Retinal pigment epithelial cell (primary cell): ENCODE data around the gene ARMH3.

Source experiments
- DNase-seq: peaks from one replicate; pipeline ENCODE4 v3.0.0-alpha.2; 2010; ENCODE audit warnings: low read depth
- H3K4me3 ChIP-seq: 2 replicates; pipeline ENCODE4 v1.5.1; 2011; ENCODE audit warnings: mild to moderate bottlenecking, low read length, control low read depth, moderate library complexity
- TF ChIP-seq, protein P1 (sequence below): conservative IDR thresholded peaks from 2 replicates; pipeline ENCODE4 v1.5.1; 2011; ENCODE audit warnings: low read depth, low read length, control low read depth, inconsistent platforms

The ARMH3 gene, protein sequence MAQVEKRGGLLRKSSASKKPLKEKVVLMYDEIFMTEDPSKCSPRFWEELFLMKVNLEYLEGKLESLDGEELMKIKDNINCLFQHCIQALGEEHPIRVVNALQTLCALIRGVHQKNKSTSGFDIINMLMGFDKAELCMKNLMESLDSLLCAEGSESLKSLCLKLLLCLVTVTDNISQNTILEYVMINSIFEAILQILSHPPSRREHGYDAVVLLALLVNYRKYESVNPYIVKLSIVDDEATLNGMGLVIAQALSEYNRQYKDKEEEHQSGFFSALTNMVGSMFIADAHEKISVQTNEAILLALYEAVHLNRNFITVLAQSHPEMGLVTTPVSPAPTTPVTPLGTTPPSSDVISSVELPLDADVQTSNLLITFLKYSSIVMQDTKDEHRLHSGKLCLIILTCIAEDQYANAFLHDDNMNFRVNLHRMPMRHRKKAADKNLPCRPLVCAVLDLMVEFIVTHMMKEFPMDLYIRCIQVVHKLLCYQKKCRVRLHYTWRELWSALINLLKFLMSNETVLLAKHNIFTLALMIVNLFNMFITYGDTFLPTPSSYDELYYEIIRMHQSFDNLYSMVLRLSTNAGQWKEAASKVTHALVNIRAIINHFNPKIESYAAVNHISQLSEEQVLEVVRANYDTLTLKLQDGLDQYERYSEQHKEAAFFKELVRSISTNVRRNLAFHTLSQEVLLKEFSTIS

DNA sequence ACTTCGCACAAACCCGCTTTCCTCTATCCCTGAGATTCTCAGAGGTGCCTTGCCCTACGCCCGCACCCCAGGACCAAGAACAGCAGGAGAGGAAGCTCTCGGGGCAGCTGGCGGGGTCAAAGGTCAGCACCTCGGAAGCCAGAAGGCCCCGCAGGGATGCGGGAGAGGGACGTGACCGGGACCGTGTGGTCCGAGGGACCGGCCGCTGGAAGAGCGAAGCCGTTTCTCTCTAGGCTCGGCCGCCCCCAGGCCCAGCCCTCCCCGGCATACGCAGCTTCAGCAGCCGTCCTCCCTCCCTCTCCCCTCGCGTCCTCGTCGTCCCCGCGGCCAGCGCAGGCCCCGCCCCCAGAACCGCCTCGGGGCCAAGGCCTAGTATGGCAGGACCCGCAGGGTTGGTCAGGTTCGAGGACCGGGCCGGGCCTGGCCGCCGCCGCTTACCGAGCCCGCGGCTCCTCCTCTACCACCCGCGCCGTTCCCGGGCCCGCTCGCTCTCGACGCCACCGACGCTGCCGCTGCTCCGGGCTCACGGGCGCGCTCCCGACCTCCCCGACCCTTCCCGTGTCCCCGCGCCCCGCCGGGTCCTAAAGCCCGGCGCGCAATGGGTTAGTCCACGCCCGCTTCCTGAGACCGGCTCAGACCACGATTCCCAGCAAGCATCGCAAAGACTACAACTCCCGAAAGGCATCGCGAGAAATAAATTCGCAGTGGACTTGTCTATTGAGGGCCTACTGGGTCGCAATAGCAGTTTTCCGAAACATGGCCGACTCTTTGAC is at the start of gene ARMH3:
Gene ARMH3 (minus strand): TSS at position 527 of the 773 bp plus-strand sequence. CDS start 16,059 bp downstream, outside the sequence.
- DNase-seq, result peak; percentile 88
- TF ChIP-seq, protein P1, sequence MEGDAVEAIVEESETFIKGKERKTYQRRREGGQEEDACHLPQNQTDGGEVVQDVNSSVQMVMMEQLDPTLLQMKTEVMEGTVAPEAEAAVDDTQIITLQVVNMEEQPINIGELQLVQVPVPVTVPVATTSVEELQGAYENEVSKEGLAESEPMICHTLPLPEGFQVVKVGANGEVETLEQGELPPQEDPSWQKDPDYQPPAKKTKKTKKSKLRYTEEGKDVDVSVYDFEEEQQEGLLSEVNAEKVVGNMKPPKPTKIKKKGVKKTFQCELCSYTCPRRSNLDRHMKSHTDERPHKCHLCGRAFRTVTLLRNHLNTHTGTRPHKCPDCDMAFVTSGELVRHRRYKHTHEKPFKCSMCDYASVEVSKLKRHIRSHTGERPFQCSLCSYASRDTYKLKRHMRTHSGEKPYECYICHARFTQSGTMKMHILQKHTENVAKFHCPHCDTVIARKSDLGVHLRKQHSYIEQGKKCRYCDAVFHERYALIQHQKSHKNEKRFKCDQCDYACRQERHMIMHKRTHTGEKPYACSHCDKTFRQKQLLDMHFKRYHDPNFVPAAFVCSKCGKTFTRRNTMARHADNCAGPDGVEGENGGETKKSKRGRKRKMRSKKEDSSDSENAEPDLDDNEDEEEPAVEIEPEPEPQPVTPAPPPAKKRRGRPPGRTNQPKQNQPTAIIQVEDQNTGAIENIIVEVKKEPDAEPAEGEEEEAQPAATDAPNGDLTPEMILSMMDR, result no peak

DNA sequence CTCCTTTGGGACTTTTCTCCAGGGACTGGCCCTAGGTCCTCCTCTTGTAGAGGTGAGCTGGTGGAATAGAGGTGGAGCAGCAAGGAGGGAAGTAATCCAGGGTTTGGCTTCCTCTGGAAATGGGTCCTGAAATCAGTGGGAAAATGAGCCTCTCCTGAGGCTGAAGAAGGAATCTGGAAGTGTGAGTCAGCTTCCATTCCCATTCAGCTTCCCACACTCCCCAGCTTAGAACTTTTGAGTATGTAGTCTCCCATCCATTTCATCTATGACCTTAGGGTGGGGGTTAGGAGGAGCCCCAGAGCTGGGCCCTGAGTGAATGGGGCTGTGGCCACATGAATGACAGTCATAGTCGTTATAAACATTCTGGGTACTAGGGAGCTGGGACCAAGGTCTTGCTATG is 46.4 kb upstream of the ARMH3 start:
- no peak overlapping the region for H3K4me3 ChIP-seq
- DNase-seq, result no peak
- TF ChIP-seq, protein P1, result no peak

More for the DNA sequence above, at the start of gene ARMH3:
- peak within 1 kb of the TSS; percentile 87 for H3K4me3 ChIP-seq

DNA sequence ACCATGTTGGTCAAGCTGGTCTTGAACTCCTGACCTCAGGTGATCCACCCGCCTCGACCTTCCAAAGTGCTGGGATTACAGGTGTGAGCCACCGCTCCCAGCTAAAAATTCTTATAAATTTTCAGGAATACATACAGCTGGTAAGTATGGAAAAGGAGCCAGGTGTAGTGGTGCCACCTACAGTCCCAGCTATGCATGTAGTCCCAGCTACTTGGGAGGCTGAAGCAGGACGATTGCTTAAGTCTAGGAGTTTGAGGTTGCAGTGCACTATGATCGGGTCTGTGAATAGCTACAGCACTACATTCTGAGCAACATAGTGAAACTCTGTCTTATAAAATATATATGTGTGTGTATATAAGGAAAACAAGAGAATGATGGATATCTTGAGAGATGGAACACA is 45.2 kb upstream of the ARMH3 start:
- no peak overlapping the region for H3K4me3 ChIP-seq
- TF ChIP-seq, protein P1, result peak; percentile 23
- DNase-seq, result no peak

DNA sequence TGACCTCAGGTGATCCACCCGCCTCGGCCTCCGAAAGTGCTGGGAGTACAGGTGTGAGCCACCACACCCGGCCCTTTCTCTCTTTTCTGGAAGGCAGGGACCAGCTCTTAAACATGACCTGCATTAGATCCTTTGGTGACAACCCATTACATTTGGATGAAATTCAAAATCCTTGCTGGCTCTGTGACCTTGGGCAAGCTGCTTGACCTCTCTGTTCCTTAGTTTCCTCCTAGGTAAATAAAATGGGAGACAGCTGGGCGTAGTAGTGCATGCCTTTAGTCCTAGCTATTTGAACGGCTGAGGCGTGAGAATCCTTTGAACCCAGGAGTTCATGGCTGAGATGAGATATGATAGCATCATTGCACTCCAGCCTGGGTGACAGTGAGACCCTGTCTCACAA is 40.5 kb upstream of the ARMH3 start:
- TF ChIP-seq, protein P1, result no peak
- H3K4me3 ChIP-seq, result no peak overlapping the region
- DNase-seq, result no peak

DNA sequence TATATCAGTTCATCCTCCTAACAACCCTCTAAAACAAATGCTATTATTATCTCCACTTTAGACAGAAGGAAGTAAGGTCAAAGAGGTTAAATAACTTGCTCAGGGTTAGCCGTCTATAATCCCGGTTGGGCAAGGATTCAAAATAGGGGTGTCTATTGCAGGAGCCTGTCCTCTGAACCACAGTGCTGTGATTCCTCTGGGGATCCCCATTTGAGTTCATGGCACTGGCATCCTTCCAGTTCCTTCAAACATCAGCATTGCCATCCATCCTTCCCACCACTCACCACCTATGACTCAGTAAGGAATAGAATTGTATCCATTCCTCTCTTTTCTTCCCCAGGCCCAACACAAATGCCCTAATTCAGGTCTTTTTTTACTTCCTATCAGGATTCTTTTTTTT is 34.8 kb upstream of the ARMH3 start:
- no peak for DNase-seq
- H3K4me3 ChIP-seq, result no peak overlapping the region
- TF ChIP-seq, protein P1, result no peak

DNA sequence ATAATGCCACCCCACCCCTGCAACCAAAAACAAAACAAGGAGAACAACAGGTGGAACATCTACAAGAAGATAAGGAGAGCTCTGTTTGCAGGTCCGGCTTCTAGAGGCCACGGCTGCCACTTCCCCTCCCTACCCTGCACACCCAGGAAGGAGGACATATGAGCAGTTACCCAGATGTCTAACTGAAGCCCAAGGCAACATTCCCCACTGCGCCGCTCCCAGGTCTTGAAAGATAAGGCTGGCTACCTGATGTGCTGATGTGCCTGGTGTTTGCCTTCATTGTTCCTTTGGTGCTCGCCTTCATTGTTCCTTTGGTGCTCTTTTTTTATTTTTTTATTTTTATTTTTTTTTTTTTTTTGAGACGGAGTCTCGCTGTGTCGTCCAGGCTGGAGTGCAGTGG is 30.2 kb upstream of the ARMH3 start:
- DNase-seq, result no peak
- TF ChIP-seq, protein P1, result no peak
- H3K4me3 ChIP-seq, result no peak overlapping the region
